Measurements from ENCODE around the gene GNPTG. TPM values are rescaled to one million over a fixed set of nuclear protein-coding genes. Genes with fewer than 3 reads are reported as not detected.

Gene GNPTG
- total RNA-seq, 1 experiment from 2014 or later = 29.4 TPM

GRCh38 chr16:1357906-1358566 is 6.3 kb downstream of the GNPTG start:
- no peaks in the 10 kb centered on the region for H3K27me3 Mint-ChIP-seq (ENCODE audit: low read depth)

More at GRCh38 chr16:1357906-1358566, 6.3 kb downstream of the GNPTG start:
- no peak overlapping the region for H3K4ac ChIP-seq (ENCODE audit: low read depth, low read length)
- H3K18ac ChIP-seq (ENCODE audit: insufficient read length, low read depth, low read length) = no peak overlapping the region
- Mint-ChIP-seq H3K4me3 (0 out of 5 replicates have a peak overlapping the region, but pooled peaks of 1 of the 2 experiments have one; percentile 36), H3K4me1 (peaks cover 0 to 2% of the 10 kb centered on the region in 2 experiments; a peak in 1 of 4 replicates), H3K27ac (no peak overlapping the region), H3K9me3 (no peaks in the 10 kb centered on the region), H3K36me3 (ENCODE audit: insufficient read depth in 1 of 3, low read depth in 3 of 3) (peaks cover 6 to 16% (median 11%) of the 10 kb centered on the region in 3 experiments; a peak in 6 of 7 replicates)
- no peak overlapping the region for H4K5ac ChIP-seq (ENCODE audit: insufficient read length, low read depth, low read length)
- DNase-seq = no peak
- no peak overlapping the region for H3T11ph ChIP-seq (ENCODE audit: low read length)
- H4K20me1 ChIP-seq (ENCODE audit: control insufficient read depth, insufficient read depth, insufficient read length) = no peaks in the 10 kb centered on the region
- no peak overlapping the region for H2BK20ac ChIP-seq (ENCODE audit: low read depth, low read length, poor library complexity, severe bottlenecking)
- no peak overlapping the region for H3K27ac ChIP-seq (ENCODE audit: insufficient read length, low read depth, low read length)
- no peak overlapping the region for H2BK5ac ChIP-seq (ENCODE audit: insufficient read length, low read length)
- no peaks in the 10 kb centered on the region for H3K27me3 ChIP-seq (ENCODE audit: insufficient read depth, low read length)
- no peaks in the 10 kb centered on the region for H3K79me1 ChIP-seq (ENCODE audit: insufficient read depth, low read depth, low read length, poor library complexity, severe bottlenecking)
- H3K23me2 ChIP-seq (ENCODE audit: insufficient read length, low read depth, low read length, poor library complexity, severe bottlenecking) = no peaks in the 10 kb centered on the region
- TF ChIP-seq CTCF (conservative IDR thresholded peaks at IDR 0.05) = no peak
- no peak overlapping the region for H4K8ac ChIP-seq (replicated peaks; ENCODE audit: insufficient read length, low read depth, low read length)
- no CpG with 5 or more reads among the region's 19 CpGs for WGBS (ENCODE audit: extremely low coverage, insufficient read length, low lambda C conversion rate)
- H2AK5ac ChIP-seq (ENCODE audit: insufficient read length, low read length) = no peak overlapping the region
- no peak overlapping the region for H3K56ac ChIP-seq (ENCODE audit: insufficient read length, low read depth, low read length)
- no peak overlapping the region for H3K14ac ChIP-seq (ENCODE audit: insufficient read depth, low read length)
- H3K9me3 ChIP-seq (ENCODE audit: control insufficient read depth, low read depth, low read length) = no peaks in the 10 kb centered on the region
- H3K4me2 ChIP-seq (ENCODE audit: insufficient read depth, insufficient read length, low read length) = no peak overlapping the region
- peaks cover 2% of the 10 kb centered on the region; the same call in 1 of the 2 replicates for H3K79me2 ChIP-seq (ENCODE audit: insufficient read depth, low read length)
- H4K91ac ChIP-seq (ENCODE audit: insufficient read length, low read depth, low read length) = no peak overlapping the region
- H3K4me1 ChIP-seq (ENCODE audit: insufficient read depth, low read length) = no peaks in the 10 kb centered on the region
- H2AFZ ChIP-seq (ENCODE audit: low read length) = no peak overlapping the region
- H2BK15ac ChIP-seq (ENCODE audit: low read depth, low read length) = no peak overlapping the region
- H2BK12ac ChIP-seq (ENCODE audit: insufficient read length, low read depth, low read length) = no peak overlapping the region
- no peak overlapping the region for H3K23ac ChIP-seq (ENCODE audit: insufficient read length, low read depth, low read length)
- no peak overlapping the region for H2BK120ac ChIP-seq (ENCODE audit: low read depth, low read length, poor library complexity, severe bottlenecking)
- no peak overlapping the region for H3K9ac ChIP-seq (ENCODE audit: extremely low read depth, insufficient read length, low read length)
